Mucosa of descending colon (tissue), 3 donors: Measurements from ENCODE around the gene CPT1C. TPM values are rescaled to one million over a fixed set of nuclear protein-coding genes. Genes with fewer than 3 reads are reported as not detected.

Source experiments
- ATAC-seq: fragments of 200-7000 bp; cut with Tn5 transposase; one replicate; pipeline ENCODE4 v1.9.1; 2020; ENCODE audit warnings: mild to moderate bottlenecking, moderate library complexity
- DNase-seq, 3 donors: peaks; one replicate each; pipeline ENCODE4 v3.0.0-alpha.2; 2020
- H3K36me3 ChIP-seq: fragments of 200-600 bp; one replicate; pipeline ENCODE4 v1.8.0; 2021; ENCODE audit warnings: low read depth, mild to moderate bottlenecking
- H3K4me1 ChIP-seq: fragments of 200-600 bp; one replicate; pipeline ENCODE4 v1.8.0; 2021; ENCODE audit warnings: low read depth, mild to moderate bottlenecking
- H3K4me3 ChIP-seq: fragments of 200-600 bp; one replicate; pipeline ENCODE4 v1.8.0; 2021; ENCODE audit warnings: mild to moderate bottlenecking
- H3K9me3 ChIP-seq: fragments of 200-600 bp; one replicate; pipeline ENCODE4 v1.8.0; 2021; ENCODE audit warnings: mild to moderate bottlenecking
- CTCF ChIP-seq: fragments of 200-600 bp; IDR thresholded peaks from one replicate; pipeline ENCODE4 v1.8.0; 2022; ENCODE audit warnings: antibody characterized with exemption, mild to moderate bottlenecking
- intact Hi-C, 2 donors: fragments of 100-400 bp; cut with DNase I in 1 of 2; cut with micrococcal nuclease in 1 of 2; formaldehyde crosslinking; loops; one replicate each; pipeline versions ENCODE4 v1.11.0 to v1.11.1; 2022; cut with DNase I, micrococcal nuclease
- total RNA-seq, 3 donors: library from RNA; stranded (reverse); fragmentation: NEBNext Ultra II Directional in 2 of 3; extraction: Animal tissue kit (Norgen Biotek cat#: 25700) in 2 of 3; gene quantifications; one replicate each; pipeline versions ENCODE4 v1.2.1 to v1.2.4, GENCODE V29; 2021 to 2023
- donor health status: DM: no; HTN: no; CAD: no; lungs with moderate emphysema.
- donor health status: DM: no; HTN: no; CAD: no.
- donor health status: DM: no; HTN: yes; CAD: no.

CPT1C gene
- total RNA-seq, 3 donors from 2014 or later = 1.9 to 7.6 (median 2.2) TPM

DNA sequence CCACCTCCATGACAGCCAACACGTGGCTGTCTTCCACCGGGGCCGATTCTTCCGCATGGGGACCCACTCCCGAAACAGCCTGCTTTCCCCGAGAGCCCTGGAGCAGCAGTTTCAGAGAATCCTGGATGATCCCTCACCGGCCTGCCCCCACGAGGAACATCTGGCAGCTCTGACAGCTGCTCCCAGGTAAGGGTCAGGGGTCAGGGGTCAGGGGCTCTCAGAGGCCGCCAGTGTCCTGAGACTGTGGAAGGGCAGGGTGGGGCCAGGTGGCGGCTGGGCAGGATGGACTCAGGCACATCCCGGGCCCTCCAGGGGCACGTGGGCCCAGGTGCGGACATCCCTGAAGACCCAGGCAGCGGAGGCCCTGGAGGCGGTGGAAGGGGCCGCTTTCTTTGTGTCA is 15.0 kb downstream of the CPT1C start:
- no peak overlapping the region for H3K4me3 ChIP-seq
- H3K9me3 ChIP-seq = no peaks in the 10 kb centered on the region
- no peak for ATAC-seq
- DNase-seq = no peak
- intact Hi-C loops = no loop called here
- no peaks in the 10 kb centered on the region for H3K36me3 ChIP-seq
- no peaks in the 10 kb centered on the region for H3K4me1 ChIP-seq
- TF ChIP-seq CTCF = no peak

DNA sequence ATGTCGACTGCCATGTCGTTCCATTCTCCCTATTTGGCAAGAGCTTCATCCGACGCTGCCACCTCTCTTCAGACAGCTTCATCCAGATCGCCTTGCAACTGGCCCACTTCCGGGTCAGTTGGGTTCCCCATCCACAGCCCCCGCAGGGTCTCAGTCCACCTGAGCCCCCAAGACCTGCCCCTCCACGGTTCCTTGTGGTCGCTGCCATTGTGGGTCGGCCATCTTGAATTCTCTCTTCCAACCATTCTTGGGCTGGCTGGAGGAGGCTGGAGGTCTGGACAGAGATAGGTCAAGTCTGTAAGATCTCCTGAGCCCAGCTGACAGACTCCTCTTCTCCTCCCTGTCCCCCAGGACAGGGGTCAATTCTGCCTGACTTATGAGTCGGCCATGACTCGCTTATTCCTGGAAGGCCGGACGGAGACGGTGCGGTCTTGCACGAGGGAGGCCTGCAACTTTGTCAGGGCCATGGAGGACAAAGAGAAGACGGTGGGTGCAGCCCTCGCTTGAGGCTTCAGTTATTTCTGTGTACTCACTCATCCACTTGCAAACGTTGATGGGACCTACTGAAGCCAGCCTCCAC is 19.5 kb downstream of the CPT1C start:
- ATAC-seq (no peak), DNase-seq (no peak)
- intact Hi-C loops = no loop called here
- Histone ChIP-seq H3K9me3 (no peaks in the 10 kb centered on the region), H3K4me3 (no peak overlapping the region), H3K36me3 (no peaks in the 10 kb centered on the region), H3K4me1 (no peaks in the 10 kb centered on the region)
- TF ChIP-seq CTCF = no peak

DNA sequence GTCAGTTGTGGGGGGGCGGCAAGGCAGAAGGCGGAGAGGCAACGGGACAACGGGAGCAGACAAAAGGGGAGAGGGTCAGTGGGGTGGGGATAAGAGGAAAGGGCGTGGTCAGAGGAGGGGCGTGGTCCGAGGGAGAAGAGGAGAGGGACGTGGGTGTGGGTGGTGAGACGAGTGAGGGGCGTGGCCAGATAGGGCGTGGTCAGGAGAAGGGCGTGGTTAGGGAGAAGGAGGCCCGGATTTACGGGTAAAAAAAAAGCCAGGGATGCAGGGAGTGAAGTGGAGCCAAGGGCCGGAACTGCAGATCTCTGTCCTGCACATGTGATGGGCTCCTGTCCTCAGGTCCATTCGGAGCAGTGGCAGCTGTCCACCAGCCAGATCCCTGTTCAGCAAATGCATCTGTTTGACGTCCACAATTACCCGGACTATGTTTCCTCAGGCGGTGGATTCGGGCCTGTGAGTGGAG is 21.5 kb downstream of the CPT1C start:
- Histone ChIP-seq H3K4me1 (no peaks in the 10 kb centered on the region), H3K4me3 (no peak overlapping the region), H3K36me3 (no peaks in the 10 kb centered on the region), H3K9me3 (no peaks in the 10 kb centered on the region)
- intact Hi-C loops = no loop called here
- TF ChIP-seq CTCF = no peak
- ATAC-seq (peak; percentile 70), DNase-seq (peak; percentile 38 to 66 (median 59))

- ATAC-seq (peak; percentile 35), DNase-seq (no peak)
- no peak overlapping the region for H3K4me3 ChIP-seq
- intact Hi-C loops = no loop called here
- H3K4me1 ChIP-seq = no peaks in the 10 kb centered on the region
- no peak for TF ChIP-seq CTCF
- no peaks in the 10 kb centered on the region for H3K9me3 ChIP-seq
- H3K36me3 ChIP-seq = no peaks in the 10 kb centered on the region
Measured at GRCh38 chr19:49713236-49713845, 22.4 kb downstream of the CPT1C start.

- intact Hi-C loops = no loop called here
- H3K9me3 ChIP-seq = no peaks in the 10 kb centered on the region
- H3K4me3 ChIP-seq = no peak overlapping the region
- H3K4me1 ChIP-seq = no peaks in the 10 kb centered on the region
- H3K36me3 ChIP-seq = no peaks in the 10 kb centered on the region
- no peak for TF ChIP-seq CTCF
- ATAC-seq (no peak), DNase-seq (no peak)
Measured at GRCh38 chr19:49716154-49716553, 25.2 kb downstream of the CPT1C start.
